GM23338 (cell line): ENCODE measurements around the gene MKLN1. TPM values are rescaled to one million over a fixed set of nuclear protein-coding genes. Genes with fewer than 3 reads are reported as not detected.

ENCODE experiments used
- ATAC-seq: fragments of 200-7000 bp; cut with Tn5 transposase; 3 replicates; pipeline ENCODE4 v1.9.1; 2020
- DNase-seq: peaks from one replicate; pipeline ENCODE4 v3.0.0-alpha.2; 2015; ENCODE audit warnings: low spot score
- H2AFZ ChIP-seq: fragments of 200-600 bp; sonication (generic); 2 replicates; pipeline ENCODE4 v1.8.0; 2016; ENCODE audit warnings: antibody characterized with exemption, mild to moderate bottlenecking, moderate library complexity
- H3F3A ChIP-seq: fragments of 200-600 bp; sonication (generic); replicated peaks from 2 replicates; pipeline ENCODE4 v1.8.0; 2017; ENCODE audit warnings: antibody characterized with exemption, mixed run types, low read depth
- H3K27ac ChIP-seq: fragments of 200-600 bp; sonication (generic); 2 replicates; pipeline ENCODE4 v1.6.1; 2016; ENCODE audit warnings: low read depth
- H3K27me3 ChIP-seq: fragments of 200-600 bp; sonication (generic); 2 replicates; pipeline ENCODE4 v1.8.0; 2016; ENCODE audit warnings: mild to moderate bottlenecking, mixed run types, moderate library complexity; ENCODE audit not compliant: insufficient read depth
- H3K36me3 ChIP-seq: fragments of 200-600 bp; sonication (generic); 2 replicates; pipeline ENCODE4 v1.8.0; 2016; ENCODE audit warnings: mild to moderate bottlenecking; ENCODE audit not compliant: insufficient read depth
- H3K4me1 ChIP-seq: fragments of 200-600 bp; sonication (generic); 2 replicates; pipeline ENCODE4 v1.8.0; 2016; ENCODE audit warnings: mild to moderate bottlenecking, moderate library complexity; ENCODE audit not compliant: insufficient read depth
- H3K4me2 ChIP-seq: fragments of 200-600 bp; sonication (generic); 2 replicates; pipeline ENCODE4 v1.7.1; 2017; ENCODE audit warnings: mixed run types
- H3K4me3 ChIP-seq: fragments of 200-600 bp; sonication (generic); 2 replicates; pipeline ENCODE4 v1.6.1; 2016; ENCODE audit warnings: mixed run types
- H3K79me2 ChIP-seq: fragments of 200-600 bp; sonication (generic); replicated peaks from 2 replicates; pipeline ENCODE4 v1.8.0; 2017; ENCODE audit warnings: mild to moderate bottlenecking; ENCODE audit not compliant: insufficient read depth
- H3K9me2 ChIP-seq: fragments of 200-600 bp; sonication (generic); 2 replicates; pipeline ENCODE4 v1.8.0; 2017; ENCODE audit not compliant: insufficient read depth
- H4K20me1 ChIP-seq: fragments of 200-600 bp; sonication (generic); replicated peaks from 2 replicates; pipeline ENCODE4 v1.8.0; 2017; ENCODE audit warnings: mild to moderate bottlenecking; ENCODE audit not compliant: insufficient read depth
- H3K27ac Mint-ChIP-seq: 2 replicates; pipeline ENCODE4 v1.8.0; 2020; ENCODE audit warnings: inconsistent platforms, mild to moderate bottlenecking, moderate library complexity, mixed read lengths
- H3K27me3 Mint-ChIP-seq: 3 replicates; pipeline ENCODE4 v1.8.0; 2022; ENCODE audit warnings: low read depth, mild to moderate bottlenecking, moderate library complexity, mixed read lengths, inconsistent platforms; ENCODE audit not compliant: insufficient read depth, poor library complexity
- H3K36me3 Mint-ChIP-seq: 3 replicates; pipeline ENCODE4 v1.8.0; 2021; ENCODE audit warnings: low read depth, mild to moderate bottlenecking, inconsistent platforms, moderate library complexity, mixed read lengths
- H3K4me1 Mint-ChIP-seq: 3 replicates; pipeline ENCODE4 v1.8.0; 2020; ENCODE audit warnings: mild to moderate bottlenecking, inconsistent platforms, mixed read lengths
- H3K4me3 Mint-ChIP-seq: 3 replicates; pipeline ENCODE4 v1.8.0; 2021; ENCODE audit warnings: moderate library complexity, mild to moderate bottlenecking, inconsistent platforms, mixed read lengths
- H3K9me3 Mint-ChIP-seq: 3 replicates; pipeline ENCODE4 v1.8.0; 2020; ENCODE audit warnings: moderate library complexity, mild to moderate bottlenecking, inconsistent platforms, mixed read lengths
- CTCF ChIP-seq, 2 experiments: fragments of 200-600 bp in 1 of 2; sonication (generic) in 1 of 2; conservative IDR thresholded peaks; 2 replicates each; pipeline versions ENCODE4 v1.5.1 to v1.6.1; 2016 to 2017; ENCODE audit warnings: antibody characterized with exemption in 2 of 2, low read depth in 2 of 2, mild to moderate bottlenecking in 2 of 2, moderate library complexity in 1 of 2
- EZH2 ChIP-seq: fragments of 200-600 bp; sonication (generic); IDR thresholded peaks from one replicate; pipeline ENCODE4 v1.8.0; 2017; ENCODE audit warnings: antibody characterized with exemption, mild to moderate bottlenecking, low read depth; ENCODE audit not compliant: unreplicated experiment
- JUNB ChIP-seq: IDR thresholded peaks from one replicate; pipeline ENCODE4 v1.6.1; 2016; ENCODE audit warnings: antibody characterized with exemption; ENCODE audit not compliant: unreplicated experiment
- POLR2AphosphoS5 ChIP-seq: IDR thresholded peaks from 2 replicates; pipeline ENCODE4 v1.6.1; 2016; ENCODE audit warnings: antibody characterized with exemption, low read depth
- REST ChIP-seq: IDR thresholded peaks from one replicate; pipeline ENCODE4 v1.6.1; 2018; ENCODE audit warnings: antibody characterized with exemption; ENCODE audit not compliant: unreplicated experiment
- STAT1 ChIP-seq: IDR thresholded peaks from one replicate; pipeline ENCODE4 v1.6.1; 2016; ENCODE audit warnings: antibody characterized with exemption; ENCODE audit not compliant: unreplicated experiment
- ZNF114 ChIP-seq: fragments of 250-450 bp; sonication (Bioruptor Pico); IDR thresholded peaks from 2 replicates; pipeline ENCODE4 v1.5.0; 2020; ENCODE audit warnings: mild to moderate bottlenecking, moderate library complexity
- polyA plus RNA-seq: library from polyadenylated mRNA; unstranded; fragments of >200 nt; fragmentation: Nextera tagmentation; extraction: Ambion mirVana; gene quantifications from 2 replicates; pipeline ENCODE4 v1.2.1, GENCODE V29; 2016
- total RNA-seq: library from RNA; depleted of rRNA; stranded (reverse); fragments of >200 nt; shearing (Covaris generic); gene quantifications from 2 replicates; pipeline ENCODE4 v1.2.3, GENCODE V29; 2014

The MKLN1 gene
- total and polyA plus RNA-seq, 2 experiments from 2014 or later, result 25.3 to 46.5 TPM

GRCh38 chr7:131538071-131538812 lies 210.6 kb downstream of the MKLN1 start:
- H2AFZ ChIP-seq, result no peak overlapping the region
- ATAC-seq (peak; percentile 4), DNase-seq (peak; percentile 61)
- H3K4me1 ChIP-seq, result peaks cover 94% of the 10 kb centered on the region
- peaks cover 74% of the 10 kb centered on the region for H3F3A ChIP-seq
- H4K20me1 ChIP-seq, result peaks cover 95% of the 10 kb centered on the region
- H3K36me3 Mint-ChIP-seq, result peaks cover 94% of the 10 kb centered on the region
- H3K27ac Mint-ChIP-seq, result peak overlapping the region; percentile 81
- H3K9me3 Mint-ChIP-seq, result no peaks in the 10 kb centered on the region
- peak overlapping the region; percentile 88 for H3K27ac ChIP-seq
- H3K27me3 ChIP-seq, result no peaks in the 10 kb centered on the region
- peaks cover 86% of the 10 kb centered on the region for H3K4me1 Mint-ChIP-seq
- peak overlapping the region; percentile 64; the same call in 1 of the 2 replicates for H3K4me2 ChIP-seq
- peaks cover 100% of the 10 kb centered on the region for H3K79me2 ChIP-seq
- H3K27me3 Mint-ChIP-seq, result peaks cover 23% of the 10 kb centered on the region
- no peak overlapping the region for H3K4me3 ChIP-seq
- no peaks in the 10 kb centered on the region; the same call in 1 of the 2 replicates for H3K36me3 ChIP-seq
- TF ChIP-seq EZH2 (no peak), POLR2AphosphoS5 (peak; percentile 28; the same call in 1 of the 2 replicates)
- H3K4me3 Mint-ChIP-seq, result peak overlapping the region; percentile 40; the same call in 1 of the 3 replicates
- no peaks in the 10 kb centered on the region for H3K9me2 ChIP-seq

GRCh38 chr7:131538813-131539179 lies 211.1 kb downstream of the MKLN1 start:
- peak; percentile 19 for ATAC-seq
- Histone ChIP-seq H3K27me3 (no peaks in the 10 kb centered on the region), H3K4me1 (peaks cover 94% of the 10 kb centered on the region), H3K27ac (peak overlapping the region; percentile 88), H3K36me3 (no peaks in the 10 kb centered on the region; the same call in 1 of the 2 replicates), H3K4me3 (no peak overlapping the region), H3K9me2 (no peaks in the 10 kb centered on the region), H3F3A (peaks cover 72% of the 10 kb centered on the region), H2AFZ (no peak overlapping the region), H3K79me2 (peaks cover 100% of the 10 kb centered on the region), H3K4me2 (peak overlapping the region; percentile 64), H4K20me1 (peaks cover 95% of the 10 kb centered on the region)
- H3K4me1 Mint-ChIP-seq, result peaks cover 86% of the 10 kb centered on the region
- peak overlapping the region; percentile 81 for H3K27ac Mint-ChIP-seq
- peaks cover 94% of the 10 kb centered on the region for H3K36me3 Mint-ChIP-seq
- DNase-seq, result no peak
- TF ChIP-seq JUNB, result no peak
- H3K9me3 Mint-ChIP-seq, result no peaks in the 10 kb centered on the region
- H3K27me3 Mint-ChIP-seq, result peaks cover 24% of the 10 kb centered on the region
- H3K4me3 Mint-ChIP-seq, result peak overlapping the region; percentile 40; the same call in 2 of the 3 replicates

GRCh38 chr7:131540491-131541162 lies 213.0 kb downstream of the MKLN1 start:
- H3K4me3 Mint-ChIP-seq, result peak overlapping the region; percentile 28; the same call in 1 of the 3 replicates
- Histone ChIP-seq H3K27me3 (no peaks in the 10 kb centered on the region), H3K4me2 (peak overlapping the region; percentile 74), H3K79me2 (peaks cover 100% of the 10 kb centered on the region), H2AFZ (no peak overlapping the region), H3K9me2 (no peaks in the 10 kb centered on the region), H3K4me1 (peaks cover 97% of the 10 kb centered on the region), H4K20me1 (peaks cover 95% of the 10 kb centered on the region), H3K27ac (peak overlapping the region; percentile 88), H3K4me3 (peak overlapping the region; percentile 6; the same call in 1 of the 2 replicates), H3K36me3 (peaks cover 6% of the 10 kb centered on the region; the same call in 1 of the 2 replicates), H3F3A (peaks cover 70% of the 10 kb centered on the region)
- peak overlapping the region; percentile 86 for H3K27ac Mint-ChIP-seq
- ATAC-seq, result no peak
- H3K27me3 Mint-ChIP-seq, result peaks cover 30% of the 10 kb centered on the region
- H3K4me1 Mint-ChIP-seq, result peaks cover 86% of the 10 kb centered on the region
- no peaks in the 10 kb centered on the region for H3K9me3 Mint-ChIP-seq
- peaks cover 89% of the 10 kb centered on the region for H3K36me3 Mint-ChIP-seq
- no peak for DNase-seq
- no peak for TF ChIP-seq REST
- TF ChIP-seq CTCF (conservative IDR thresholded peaks at IDR 0.05; ENCODE audit: low read depth in 2 of 2), result 0 out of 4 replicates have a peak, but pooled peaks of 1 of the 2 experiments have one; percentile 7
- no peak for TF ChIP-seq ZNF114 (CRISPR knock-in tag)
- no peak for TF ChIP-seq STAT1
- TF ChIP-seq EZH2, result no peak
